ENCODE data around the gene SH2D7.
A peak's percentile ranks its signal among the peaks of the same experiment; 100 is the strongest.

SH2D7 gene

DNA sequence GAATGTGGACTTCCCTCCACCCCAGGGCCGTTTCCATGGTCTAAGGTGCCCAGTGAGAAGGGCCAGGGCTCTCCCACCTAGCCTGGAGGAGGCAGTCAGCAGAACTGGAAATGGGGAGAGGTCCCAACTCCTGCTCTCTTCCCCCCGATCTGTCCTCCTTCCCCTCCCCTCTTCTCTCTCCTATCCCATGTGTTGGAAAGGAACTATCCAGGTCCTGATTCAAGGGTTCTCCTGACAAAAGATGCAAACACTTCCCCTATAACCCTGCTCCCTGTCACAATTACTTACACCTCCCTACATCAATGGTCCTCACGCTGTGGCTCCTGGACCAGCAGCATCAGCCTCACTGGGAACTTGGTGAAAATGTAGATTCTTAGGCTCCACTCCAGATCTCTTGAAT lies 32.9 kb downstream of the SH2D7 start:
- no peak overlapping the region for H3K27ac ChIP-seq
- no peak overlapping the region for H3K4me3 ChIP-seq
- no peak for DNase-seq (ENCODE audit: low spot score)
- TF ChIP-seq, protein P1, sequence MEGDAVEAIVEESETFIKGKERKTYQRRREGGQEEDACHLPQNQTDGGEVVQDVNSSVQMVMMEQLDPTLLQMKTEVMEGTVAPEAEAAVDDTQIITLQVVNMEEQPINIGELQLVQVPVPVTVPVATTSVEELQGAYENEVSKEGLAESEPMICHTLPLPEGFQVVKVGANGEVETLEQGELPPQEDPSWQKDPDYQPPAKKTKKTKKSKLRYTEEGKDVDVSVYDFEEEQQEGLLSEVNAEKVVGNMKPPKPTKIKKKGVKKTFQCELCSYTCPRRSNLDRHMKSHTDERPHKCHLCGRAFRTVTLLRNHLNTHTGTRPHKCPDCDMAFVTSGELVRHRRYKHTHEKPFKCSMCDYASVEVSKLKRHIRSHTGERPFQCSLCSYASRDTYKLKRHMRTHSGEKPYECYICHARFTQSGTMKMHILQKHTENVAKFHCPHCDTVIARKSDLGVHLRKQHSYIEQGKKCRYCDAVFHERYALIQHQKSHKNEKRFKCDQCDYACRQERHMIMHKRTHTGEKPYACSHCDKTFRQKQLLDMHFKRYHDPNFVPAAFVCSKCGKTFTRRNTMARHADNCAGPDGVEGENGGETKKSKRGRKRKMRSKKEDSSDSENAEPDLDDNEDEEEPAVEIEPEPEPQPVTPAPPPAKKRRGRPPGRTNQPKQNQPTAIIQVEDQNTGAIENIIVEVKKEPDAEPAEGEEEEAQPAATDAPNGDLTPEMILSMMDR (IDR thresholded peaks at IDR 0.05): no peak

DNA sequence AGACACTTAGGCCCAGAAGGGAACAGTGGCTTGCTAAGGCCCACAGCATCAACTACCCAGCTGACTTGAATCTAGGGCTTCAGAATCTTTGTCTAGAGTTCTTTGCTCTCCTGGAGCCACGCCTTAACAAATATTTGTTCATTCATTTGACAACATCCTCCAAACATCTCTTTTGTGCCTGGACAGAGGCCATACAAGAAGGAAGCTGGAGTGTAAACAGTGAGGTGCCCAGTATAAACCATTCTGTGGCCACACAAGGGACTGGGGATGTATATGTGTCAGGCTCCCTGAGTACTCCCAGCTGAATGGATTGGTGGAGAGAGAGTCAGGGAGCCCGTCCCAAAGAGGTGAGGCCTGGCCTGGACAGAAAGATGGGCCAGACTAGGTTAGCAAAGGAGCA lies 35.5 kb downstream of the SH2D7 start:
- no peak for DNase-seq (ENCODE audit: low spot score)
- Histone ChIP-seq H3K4me3 (no peak overlapping the region), H3K27ac (no peak overlapping the region)
- TF ChIP-seq, protein P1 (IDR thresholded peaks at IDR 0.05): no peak

DNA sequence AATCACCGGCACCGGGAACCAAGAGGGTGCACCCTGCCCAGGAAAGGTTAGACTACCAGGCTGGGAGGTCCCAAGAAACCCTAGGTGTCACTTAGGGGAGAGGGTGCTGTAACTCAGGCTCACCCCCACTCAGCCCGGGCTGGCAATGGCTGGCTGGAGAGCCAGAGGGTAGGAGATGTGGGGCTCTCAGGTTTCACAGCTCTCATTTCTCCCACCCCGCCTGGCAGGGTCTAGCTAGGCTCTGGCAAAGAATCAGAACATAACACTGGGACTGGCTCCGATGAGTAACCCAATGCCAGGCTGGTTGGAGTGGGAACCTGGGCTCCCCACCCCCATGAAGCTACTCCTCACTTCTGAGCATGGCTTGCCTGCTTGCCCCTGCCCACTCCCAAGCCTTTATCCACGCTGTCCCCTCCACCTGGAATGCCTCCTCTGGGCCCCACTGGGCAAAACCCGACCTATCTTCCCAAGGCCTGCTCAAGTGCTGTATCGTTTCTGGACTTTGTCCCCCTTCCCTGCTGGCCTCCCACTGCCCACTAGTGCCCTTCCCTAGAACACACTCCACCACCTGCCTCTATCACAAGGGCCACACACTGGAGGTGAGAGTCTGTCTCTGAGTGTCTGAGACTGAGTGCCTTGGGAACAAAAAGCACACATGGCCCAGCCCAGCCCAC lies 36.9 kb downstream of the SH2D7 start:
- Histone ChIP-seq H3K4me3 (no peak overlapping the region), H3K27ac (peak overlapping the region in 1 of 2 donors; percentile 11)
- DNase-seq (ENCODE audit: low spot score): no peak
- TF ChIP-seq, protein P1 (IDR thresholded peaks at IDR 0.05): no peak

DNA sequence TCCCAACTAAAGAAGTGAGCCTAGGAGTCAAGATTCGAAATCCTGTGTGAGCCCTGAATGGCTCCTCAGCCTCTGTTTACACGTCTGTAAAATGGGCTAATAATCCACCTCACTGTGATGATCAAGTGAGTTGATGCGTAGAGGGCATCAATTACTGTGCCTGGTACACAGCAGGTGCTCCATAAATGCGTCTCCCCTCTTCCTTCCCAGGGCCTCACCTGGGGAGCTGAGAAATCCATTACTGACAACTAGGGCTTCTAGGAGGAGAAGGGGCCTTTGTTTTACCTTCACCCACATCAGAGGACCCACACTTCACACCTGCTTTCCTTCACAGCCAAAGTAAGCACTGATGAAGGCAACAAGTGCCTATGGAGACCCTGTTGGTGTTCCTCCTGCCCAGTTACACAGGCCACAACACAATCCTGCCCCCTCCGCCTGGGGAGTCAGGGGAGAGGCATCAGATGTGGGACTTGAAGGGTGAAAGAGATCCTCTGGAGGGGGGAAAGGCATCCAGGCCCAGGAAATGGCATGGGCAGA lies 37.5 kb downstream of the SH2D7 start:
- Histone ChIP-seq H3K4me3 (no peak overlapping the region), H3K27ac (no peak overlapping the region)
- no peak for DNase-seq (ENCODE audit: low spot score)
- TF ChIP-seq, protein P1 (IDR thresholded peaks at IDR 0.05): no peak

DNA sequence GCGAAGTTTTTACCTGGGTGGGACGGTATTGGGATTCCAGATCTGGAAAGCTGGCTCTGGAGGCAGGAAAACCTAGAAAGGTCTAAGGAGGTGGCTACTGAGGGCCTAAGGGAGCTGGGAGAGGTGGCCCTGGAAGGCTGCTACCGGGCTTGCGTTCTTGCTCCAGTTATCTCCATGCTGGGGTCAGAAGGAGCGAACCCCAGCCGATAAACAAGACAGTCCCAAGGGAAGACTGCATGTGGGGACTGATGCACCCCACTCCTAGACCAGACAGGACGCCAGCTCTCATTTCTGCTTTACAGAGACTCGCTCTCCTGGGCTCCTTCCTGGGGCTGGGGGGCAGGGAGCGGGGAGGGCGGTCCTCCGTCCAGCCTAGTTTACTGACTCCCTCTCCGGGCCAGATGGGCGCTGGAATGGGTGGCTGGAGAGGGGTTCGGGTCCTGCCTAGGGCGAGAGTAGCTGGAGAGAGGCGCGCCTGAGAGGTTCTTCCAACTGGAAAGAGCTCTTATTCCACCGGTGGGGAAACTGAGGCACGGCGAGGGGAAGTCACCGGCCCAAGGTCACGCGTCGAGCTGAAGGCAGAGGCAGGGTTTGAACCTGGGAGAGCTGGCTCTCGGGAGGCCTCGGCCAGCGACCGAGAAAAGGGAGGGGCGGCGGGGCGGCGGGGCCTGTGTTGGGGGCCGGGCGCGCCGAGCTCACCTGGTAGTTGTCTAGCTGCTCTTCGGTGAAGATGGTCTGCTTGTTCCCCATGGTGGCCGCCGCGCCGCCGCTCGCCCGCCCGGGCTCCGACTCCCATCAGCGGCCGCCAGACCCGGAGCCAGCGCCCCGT lies 38.3 kb downstream of the SH2D7 start:
- DNase-seq (ENCODE audit: low spot score): no peak
- TF ChIP-seq, protein P1 (IDR thresholded peaks at IDR 0.05): no peak
- Histone ChIP-seq H3K4me3 (peak overlapping the region; percentile 83), H3K27ac (peak overlapping the region; percentile 75 to 82)

DNA sequence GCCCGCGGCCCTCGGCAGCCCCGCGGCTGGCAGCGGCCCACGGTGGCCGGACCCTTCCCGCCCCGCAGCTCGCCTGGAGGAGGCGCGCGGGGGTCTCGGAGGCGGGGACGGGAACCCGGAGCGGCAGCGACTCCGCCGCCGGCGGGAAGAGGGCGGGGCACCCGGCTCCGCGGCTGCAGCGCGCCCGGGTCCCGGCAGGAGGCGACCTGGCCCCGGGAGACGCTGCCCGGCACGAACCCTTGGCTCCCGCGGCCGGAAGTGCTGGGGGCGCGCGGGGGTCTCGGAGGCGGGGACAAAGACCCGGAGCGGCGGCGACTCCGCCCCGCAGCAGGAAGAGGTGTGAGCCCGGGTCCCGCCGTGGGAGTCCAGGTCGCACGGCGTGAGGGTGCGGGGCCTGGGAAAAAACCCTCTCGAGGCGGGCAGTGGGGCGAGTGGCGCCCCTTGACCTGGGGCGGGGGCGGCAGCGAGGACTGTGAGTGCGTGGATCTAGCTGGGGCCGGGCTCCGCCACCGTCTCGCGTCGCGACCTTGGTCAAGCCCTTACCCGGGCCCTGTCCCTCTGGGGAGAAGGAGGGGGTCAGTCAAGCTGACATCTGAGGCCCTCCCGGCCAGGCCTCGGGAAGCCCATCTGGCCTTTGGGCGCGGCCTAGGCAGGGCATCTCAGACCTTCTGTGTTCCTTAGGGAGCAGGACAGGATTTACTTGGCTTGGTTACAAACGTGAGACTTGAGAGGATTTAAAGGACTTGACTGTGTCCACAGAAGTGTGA lies 39.1 kb downstream of the SH2D7 start, which contains the start of gene CIB2:
CIB2 (minus strand) TSS at position 151 of the 767 bp plus-strand sequence. CDS start 230 bp downstream, outside the sequence.
- Histone ChIP-seq H3K4me3 (peak within 1 kb of the TSS; percentile 83), H3K27ac (peak within 1 kb of the TSS; percentile 75 to 82)
- peak; percentile 74 for DNase-seq (ENCODE audit: low spot score)
- TF ChIP-seq, protein P1 (IDR thresholded peaks at IDR 0.05): peak; percentile 91
